ENCODE results near the gene FTCDNL1.

Gene FTCDNL1

DNA sequence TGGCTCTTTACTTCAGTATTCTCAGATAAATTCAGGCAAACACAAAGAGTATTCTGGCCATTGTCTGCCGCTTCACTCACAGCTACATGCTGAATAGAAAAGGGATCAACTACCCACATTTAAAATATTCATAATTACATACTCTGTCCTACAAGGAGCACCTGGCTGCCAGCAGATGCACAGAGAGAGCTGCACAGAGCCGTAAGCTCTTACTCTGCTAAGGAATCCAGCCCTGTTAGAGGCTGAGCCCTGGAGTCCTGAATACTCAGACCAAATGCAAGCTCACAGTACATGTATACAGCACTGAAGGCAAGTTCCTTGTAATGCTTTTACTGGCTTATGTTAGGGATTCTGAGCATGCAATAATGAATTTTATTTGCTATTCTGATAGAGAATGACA lies 80.3 kb downstream of the FTCDNL1 start:
- TF ChIP-seq, protein P1, sequence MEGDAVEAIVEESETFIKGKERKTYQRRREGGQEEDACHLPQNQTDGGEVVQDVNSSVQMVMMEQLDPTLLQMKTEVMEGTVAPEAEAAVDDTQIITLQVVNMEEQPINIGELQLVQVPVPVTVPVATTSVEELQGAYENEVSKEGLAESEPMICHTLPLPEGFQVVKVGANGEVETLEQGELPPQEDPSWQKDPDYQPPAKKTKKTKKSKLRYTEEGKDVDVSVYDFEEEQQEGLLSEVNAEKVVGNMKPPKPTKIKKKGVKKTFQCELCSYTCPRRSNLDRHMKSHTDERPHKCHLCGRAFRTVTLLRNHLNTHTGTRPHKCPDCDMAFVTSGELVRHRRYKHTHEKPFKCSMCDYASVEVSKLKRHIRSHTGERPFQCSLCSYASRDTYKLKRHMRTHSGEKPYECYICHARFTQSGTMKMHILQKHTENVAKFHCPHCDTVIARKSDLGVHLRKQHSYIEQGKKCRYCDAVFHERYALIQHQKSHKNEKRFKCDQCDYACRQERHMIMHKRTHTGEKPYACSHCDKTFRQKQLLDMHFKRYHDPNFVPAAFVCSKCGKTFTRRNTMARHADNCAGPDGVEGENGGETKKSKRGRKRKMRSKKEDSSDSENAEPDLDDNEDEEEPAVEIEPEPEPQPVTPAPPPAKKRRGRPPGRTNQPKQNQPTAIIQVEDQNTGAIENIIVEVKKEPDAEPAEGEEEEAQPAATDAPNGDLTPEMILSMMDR (conservative IDR thresholded peaks at IDR 0.05; ENCODE audit: control insufficient read depth, insufficient read depth, low read depth, low read length), result no peak
- H3K4me3 ChIP-seq (ENCODE audit: control insufficient read depth, low read depth, low read length), result no peak overlapping the region

DNA sequence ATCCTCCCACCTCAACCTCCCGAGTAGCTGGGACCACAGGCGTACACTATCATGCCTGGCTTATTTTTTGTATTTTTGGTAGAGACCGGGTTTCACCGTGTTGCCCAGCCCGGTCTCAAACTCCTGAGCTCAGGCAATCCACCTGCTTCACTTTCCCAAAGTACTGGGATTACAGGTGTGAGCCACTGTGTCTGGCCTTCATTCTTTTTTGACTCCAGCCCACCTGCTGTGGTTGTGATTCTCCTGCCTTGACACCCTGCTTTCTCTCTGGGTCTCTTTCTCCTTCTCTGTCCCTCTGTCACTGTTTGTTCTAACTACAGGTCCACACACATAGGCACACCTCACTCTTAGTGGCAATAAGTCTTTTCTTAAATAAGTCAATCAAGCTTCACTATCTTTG lies 85.3 kb downstream of the FTCDNL1 start:
- TF ChIP-seq, protein P1 (conservative IDR thresholded peaks at IDR 0.05; ENCODE audit: control insufficient read depth, insufficient read depth, low read depth, low read length), result no peak
- H3K4me3 ChIP-seq (ENCODE audit: control insufficient read depth, low read depth, low read length), result no peak overlapping the region
- DNase-seq (ENCODE audit: low read depth), result no peak

More for the DNA sequence above, 80.3 kb downstream of the FTCDNL1 start:
- no peak for DNase-seq (ENCODE audit: low read depth)

DNA sequence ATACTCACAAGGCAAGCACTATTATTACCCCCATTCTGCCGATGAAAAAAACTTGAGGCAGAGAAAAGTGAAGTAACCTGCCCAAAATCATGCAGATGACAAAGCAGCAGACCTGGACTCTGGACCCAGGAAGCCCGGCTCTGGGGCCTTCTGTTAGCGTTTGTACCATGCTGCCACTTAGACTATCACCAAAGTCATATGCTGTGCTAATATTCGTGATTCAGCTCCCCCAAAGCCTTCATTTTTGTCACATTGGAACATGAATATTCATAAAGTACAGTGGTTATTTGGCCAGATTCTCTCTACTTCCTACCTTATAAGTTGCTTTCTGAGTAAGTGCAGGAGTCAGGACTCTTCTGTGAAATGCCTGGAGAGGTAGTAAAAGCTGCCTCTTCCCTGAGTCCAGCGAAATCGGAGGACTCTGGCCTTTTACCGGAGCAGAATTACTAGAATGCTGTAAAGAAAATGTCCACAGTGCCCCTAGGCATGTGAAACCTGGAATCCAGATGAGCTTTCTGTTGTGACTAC lies 86.7 kb downstream of the FTCDNL1 start:
- no peak for DNase-seq (ENCODE audit: low read depth)
- TF ChIP-seq, protein P1 (conservative IDR thresholded peaks at IDR 0.05; ENCODE audit: control insufficient read depth, insufficient read depth, low read depth, low read length), result no peak
- no peak overlapping the region for H3K4me3 ChIP-seq (ENCODE audit: control insufficient read depth, low read depth, low read length)

DNA sequence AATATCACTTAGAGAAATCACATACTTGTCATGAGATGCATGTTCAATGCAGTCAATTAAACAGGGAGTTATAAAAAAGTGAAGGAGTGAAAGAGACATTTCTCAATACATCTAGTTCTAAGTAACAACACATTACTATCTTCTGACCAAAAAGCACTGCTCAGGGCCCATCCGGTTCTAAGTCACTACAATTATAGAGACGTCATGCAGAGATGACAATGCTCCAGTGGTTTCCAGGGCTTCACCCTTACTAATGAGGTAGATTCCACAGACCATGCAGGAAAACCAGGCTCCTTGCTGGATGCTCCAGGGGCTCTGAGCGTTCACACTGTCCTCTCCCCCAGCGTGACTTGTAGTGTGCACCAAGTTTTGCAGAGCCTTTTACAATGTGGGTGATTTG lies 88.0 kb downstream of the FTCDNL1 start:
- H3K4me3 ChIP-seq (ENCODE audit: control insufficient read depth, low read depth, low read length), result no peak overlapping the region
- DNase-seq (ENCODE audit: low read depth), result no peak
- TF ChIP-seq, protein P1 (conservative IDR thresholded peaks at IDR 0.05; ENCODE audit: control insufficient read depth, insufficient read depth, low read depth, low read length), result no peak

DNA sequence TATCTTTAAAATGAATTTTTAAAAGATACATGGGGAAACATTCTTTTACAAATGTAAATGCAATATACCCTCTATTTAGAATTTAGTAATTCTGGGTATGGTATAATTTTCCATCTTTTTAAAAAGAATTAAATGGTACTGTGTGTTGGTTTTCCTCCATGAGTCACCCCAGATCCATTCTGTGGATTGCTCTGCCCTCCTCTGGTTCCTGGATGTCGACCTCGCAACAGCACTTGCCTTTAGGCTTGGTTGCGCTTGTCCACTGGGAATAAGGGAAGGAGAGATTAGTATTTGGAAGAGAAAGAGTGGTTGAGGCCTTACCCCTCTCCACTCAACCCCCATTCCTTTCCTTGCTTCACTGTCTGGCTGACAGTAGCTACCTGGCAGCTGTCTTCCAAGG lies 90.4 kb downstream of the FTCDNL1 start:
- H3K4me3 ChIP-seq (ENCODE audit: control insufficient read depth, low read depth, low read length), result no peak overlapping the region
- DNase-seq (ENCODE audit: low read depth), result no peak
- TF ChIP-seq, protein P1 (conservative IDR thresholded peaks at IDR 0.05; ENCODE audit: control insufficient read depth, insufficient read depth, low read depth, low read length), result peak; percentile 0

DNA sequence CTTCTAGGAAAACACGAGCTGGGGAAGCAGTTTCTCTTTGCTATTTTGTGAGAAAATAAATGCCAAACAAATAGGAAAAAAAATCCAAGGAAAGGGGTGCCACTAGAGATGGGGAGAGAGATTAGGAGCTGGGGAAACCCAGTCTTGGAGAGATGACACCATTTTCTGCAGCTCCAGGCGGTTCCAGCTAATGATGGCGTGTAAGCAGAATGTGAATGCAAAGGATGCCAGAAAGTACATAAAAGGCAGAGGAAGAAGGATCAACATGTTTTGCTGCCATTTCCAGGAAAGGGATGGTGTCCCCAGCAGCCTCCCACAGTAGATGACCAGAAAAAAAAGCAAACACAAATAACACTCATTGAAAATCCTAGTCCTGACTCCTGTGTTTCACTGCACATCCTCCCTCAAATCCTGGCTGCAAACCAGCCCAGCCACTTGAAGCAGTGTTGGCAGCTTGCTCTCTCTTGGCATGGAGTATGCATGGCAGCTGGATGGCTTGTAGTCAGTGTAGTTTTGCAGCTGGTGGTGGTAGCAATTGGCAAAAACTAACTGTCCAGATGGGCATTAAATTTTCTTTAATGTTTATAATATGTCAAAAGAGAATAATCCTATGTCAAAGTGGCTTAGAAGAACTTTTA lies 93.6 kb downstream of the FTCDNL1 start:
- H3K4me3 ChIP-seq (ENCODE audit: control insufficient read depth, low read depth, low read length), result no peak overlapping the region
- peak; percentile 18 for DNase-seq (ENCODE audit: low read depth)
- TF ChIP-seq, protein P1 (conservative IDR thresholded peaks at IDR 0.05; ENCODE audit: control insufficient read depth, insufficient read depth, low read depth, low read length), result no peak

Measured in fibroblast of mammary gland (primary cell).